Body of pancreas (tissue), 4 donors: ENCODE data around the gene FICD. TPM values are rescaled to one million over a fixed set of nuclear protein-coding genes. Genes with fewer than 3 reads are reported as not detected.

Source experiments
- ATAC-seq: fragments of 150-250 bp; one replicate; pipeline ENCODE4 v1.9.1; 2016
- DNase-seq, 4 donors: peaks; one replicate each; pipeline ENCODE4 v3.0.0-alpha.2; 2019
- H3K27ac ChIP-seq, 4 donors: fragments of 200-600 bp; sonication (generic); 1 replicate in 3 of 4; 2 replicates in 1 of 4; pipeline versions ENCODE4 v1.5.1 to v1.6.1; 2016 to 2019; ENCODE audit warnings: mild to moderate bottlenecking in 1 of 4, mixed read lengths in 1 of 4, moderate library complexity in 1 of 4
- H3K27me3 ChIP-seq, 2 donors: fragments of 200-600 bp; sonication (generic); one replicate each; pipeline ENCODE4 v1.6.0; 2016; ENCODE audit warnings: mild to moderate bottlenecking in 1 of 2
- H3K36me3 ChIP-seq, 2 donors: fragments of 200-600 bp; sonication (generic); replicated peaks in 1 of 2; 2 replicates each; pipeline ENCODE4 v1.5.1; 2016; ENCODE audit warnings: low read depth in 2 of 2; ENCODE audit not compliant: insufficient read depth in 1 of 2
- H3K4me1 ChIP-seq: fragments of 200-600 bp; sonication (generic); one replicate; pipeline ENCODE4 v1.6.0; 2016
- H3K4me3 ChIP-seq, 2 donors: fragments of 200-600 bp; sonication (generic); 1 replicate in 1 of 2; 2 replicates in 1 of 2; pipeline ENCODE4 v1.5.1; 2016 to 2019
- H3K9me3 ChIP-seq, 3 donors: fragments of 200-600 bp; sonication (generic); 1 replicate in 2 of 3; 2 replicates in 1 of 3; pipeline ENCODE4 v1.5.1; 2016
- CTCF ChIP-seq, 7 experiments: fragments of 450-650 bp in 4 of 7; fragments of 200-600 bp in 3 of 7; sonication (generic) in 3 of 7; IDR thresholded peaks; one replicate each; pipeline ENCODE4 v1.5.1; 2016 to 2019; ENCODE audit warnings: antibody characterized with exemption in 7 of 7
- POLR2A ChIP-seq, 3 donors: fragments of 450-650 bp; IDR thresholded peaks; one replicate each; pipeline ENCODE4 v1.6.1; 2016; ENCODE audit warnings: antibody characterized with exemption in 3 of 3, mild to moderate bottlenecking in 2 of 3
- WGBS, 2 donors: methylation state at CpG; one replicate each; pipeline ENCODE4 v1.1.5; 2017; 5-methylcytosine and 5-hydroxymethylcytosine counted together
- intact Hi-C: fragments of 100-400 bp; cut with DNase I; formaldehyde crosslinking; loops from one replicate; pipeline ENCODE4 v1.15.1; 2023
- total RNA-seq, 2 donors: library from RNA; depleted of rRNA; stranded (reverse); fragments of >200 nt; gene quantifications; one replicate each; pipeline ENCODE4 v1.1.0, GENCODE V29; 2016

The FICD gene
- total RNA-seq, 2 donors from 2014 or later = 10.9 to 11.9 TPM

- Histone ChIP-seq H3K27ac (no peak overlapping the region), H3K4me1 (no peaks in the 10 kb centered on the region), H3K9me3 (no peaks in the 10 kb centered on the region), H3K27me3 (no peaks in the 10 kb centered on the region), H3K36me3 (no peaks in the 10 kb centered on the region), H3K4me3 (no peak overlapping the region)
- DNase-seq (no peak), ATAC-seq (no peak)
- intact Hi-C loops = no loop called here
- no peak for TF ChIP-seq CTCF (IDR thresholded peaks at IDR 0.05)
- no peak for TF ChIP-seq POLR2A (IDR thresholded peaks at IDR 0.05)
- 34 to 62% methylated on average over 2 of the region's 2 CpGs for WGBS, 2 donors
Measured at GRCh38 chr12:108475396-108475795, 39.7 kb upstream of the FICD start.

- no peak overlapping the region for H3K27ac ChIP-seq
- no peaks in the 10 kb centered on the region for H3K36me3 ChIP-seq
- no peaks in the 10 kb centered on the region for H3K4me1 ChIP-seq
- WGBS, 2 donors = 65 to 69% methylated on average over 11 of the region's 11 CpGs
- TF ChIP-seq CTCF (IDR thresholded peaks at IDR 0.05) (no peak), POLR2A (IDR thresholded peaks at IDR 0.05) (no peak)
- ATAC-seq (no peak), DNase-seq (no peak)
- no peaks in the 10 kb centered on the region for H3K9me3 ChIP-seq
- H3K4me3 ChIP-seq = no peak overlapping the region
- intact Hi-C loops = no loop called here
- no peaks in the 10 kb centered on the region for H3K27me3 ChIP-seq
Measured at GRCh38 chr12:108477055-108477880, 37.8 kb upstream of the FICD start.

GRCh38 chr12:108477881-108478259, 37.2 kb upstream of the FICD start:
- WGBS, 2 donors = 69 to 77% methylated on average over 6 of the region's 6 CpGs
- no peak for ATAC-seq
- DNase-seq = no peak
- Histone ChIP-seq H3K36me3 (no peaks in the 10 kb centered on the region), H3K4me3 (no peak overlapping the region), H3K27ac (no peak overlapping the region), H3K27me3 (no peaks in the 10 kb centered on the region), H3K4me1 (no peaks in the 10 kb centered on the region), H3K9me3 (no peaks in the 10 kb centered on the region)
- intact Hi-C loops = no loop called here
- TF ChIP-seq POLR2A (IDR thresholded peaks at IDR 0.05) (no peak), CTCF (IDR thresholded peaks at IDR 0.05) (no peak)

GRCh38 chr12:108478611-108479206, 36.4 kb upstream of the FICD start:
- Histone ChIP-seq H3K27me3 (no peaks in the 10 kb centered on the region), H3K4me1 (no peaks in the 10 kb centered on the region), H3K27ac (no peak overlapping the region), H3K4me3 (no peak overlapping the region), H3K9me3 (no peaks in the 10 kb centered on the region), H3K36me3 (no peaks in the 10 kb centered on the region)
- ATAC-seq (no peak), DNase-seq (no peak)
- TF ChIP-seq POLR2A (IDR thresholded peaks at IDR 0.05) (no peak), CTCF (IDR thresholded peaks at IDR 0.05) (no peak)
- intact Hi-C loops = no loop called here
- 53 to 63% methylated on average over 7 to 8 of the region's 8 CpGs for WGBS, 2 donors
